H1 (cell line): ENCODE data around the gene MYO1D. TPM values are rescaled to one million over a fixed set of nuclear protein-coding genes. Genes with fewer than 3 reads are reported as not detected.

Experiments
- CTCF ChIA-PET: fragments of 300-600 bp; sonication (Branson Sonifier 250); formaldehyde crosslinking; loops from one replicate; lab custom pipeline; 2021; ENCODE audit not compliant: partially characterized antibody; lab: Charles Lee
- POLR2A ChIA-PET: fragments of 300-600 bp; sonication (Branson Sonifier 250); formaldehyde crosslinking; loops from one replicate; lab custom pipeline; 2021; ENCODE audit warnings: inconsistent platforms; ENCODE audit not compliant: partially characterized antibody; lab: Charles Lee
- DNase-seq, 2 experiments: peaks; one replicate each; pipeline versions ENCODE4 v3.0.0 to v3.0.0-alpha.2; 2010 to 2022; ENCODE audit warnings: low spot score in 2 of 2, low read depth in 1 of 2, mixed read lengths in 1 of 2
- FAIRE-seq: peaks from 2 replicates; lab custom pipeline; 2011; peaks lifted over from hg19 to GRCh38; lab: Jason Lieb, UNC
- H2AFZ ChIP-seq: 2 replicates; pipeline ENCODE4 v1.8.1; 2012; ENCODE audit warnings: low read length, inconsistent platforms
- H2AK5ac ChIP-seq: 2 replicates; pipeline ENCODE4 v1.6.1; 2013; ENCODE audit warnings: low read depth, low read length
- H2BK120ac ChIP-seq: replicated peaks from 2 replicates; pipeline ENCODE3; 2013; ENCODE audit warnings: low read depth, low read length, inconsistent platforms
- H2BK12ac ChIP-seq: 2 replicates; pipeline ENCODE4 v1.6.1; 2013; ENCODE audit warnings: low read depth, low read length
- H2BK15ac ChIP-seq: 2 replicates; pipeline ENCODE4 v1.6.1; 2013; ENCODE audit warnings: low read length
- H2BK20ac ChIP-seq: 2 replicates; pipeline ENCODE4 v1.6.1; 2013; ENCODE audit warnings: low read length
- H2BK5ac ChIP-seq: 2 replicates; pipeline ENCODE4 v1.6.1; 2013; ENCODE audit warnings: low read depth, low read length
- H3K14ac ChIP-seq: 2 replicates; pipeline ENCODE4 v1.6.1; 2013; ENCODE audit warnings: inconsistent platforms; ENCODE audit not compliant: insufficient read length
- H3K18ac ChIP-seq: 2 replicates; pipeline ENCODE4 v1.6.1; 2013; ENCODE audit warnings: low read length; ENCODE audit errors: extremely low read depth
- H3K23ac ChIP-seq: 2 replicates; pipeline ENCODE4 v1.6.1; 2013; ENCODE audit warnings: inconsistent platforms; ENCODE audit not compliant: insufficient read length
- H3K23me2 ChIP-seq: 2 replicates; pipeline ENCODE4 v1.6.1; 2013; ENCODE audit warnings: low read depth, low read length
- H3K27ac ChIP-seq: 2 replicates; pipeline ENCODE4 v1.6.1; 2011; ENCODE audit warnings: low read depth, low read length, inconsistent platforms
- H3K27me3 ChIP-seq, 4 experiments: replicated peaks in 1 of 4; 1 replicate in 1 of 4; 2 replicates in 3 of 4; pipeline versions ENCODE4 v1.6.1 to v1.8.1; 2011 to 2013; ENCODE audit warnings: low read length in 3 of 4, mild to moderate bottlenecking in 3 of 4, inconsistent platforms in 2 of 4, mixed read lengths in 2 of 4, moderate library complexity in 1 of 4; ENCODE audit not compliant: control insufficient read depth in 3 of 4, insufficient read depth in 3 of 4; ENCODE audit errors: extremely low read depth in 1 of 4
- H3K36me3 ChIP-seq, 4 experiments: 2 replicates each; pipeline versions ENCODE4 v1.6.1 to v1.8.1; 2011 to 2013; ENCODE audit warnings: mild to moderate bottlenecking in 4 of 4, low read length in 3 of 4, moderate library complexity in 2 of 4, control low read depth in 1 of 4, inconsistent platforms in 1 of 4; ENCODE audit not compliant: insufficient read depth in 4 of 4, control insufficient read depth in 2 of 4
- H3K4ac ChIP-seq: replicated peaks from 2 replicates; pipeline ENCODE3; 2013; ENCODE audit warnings: low read length, low read depth, mixed read lengths, inconsistent platforms; ENCODE audit not compliant: insufficient read length
- H3K4me1 ChIP-seq, 4 experiments: replicated peaks in 1 of 4; 1 replicate in 1 of 4; 2 replicates in 3 of 4; pipeline versions ENCODE4 v1.6.1 to v1.8.1; 2011 to 2013; ENCODE audit warnings: low read length in 3 of 4, inconsistent platforms in 2 of 4, mixed read lengths in 1 of 4; ENCODE audit not compliant: insufficient read depth in 4 of 4, control insufficient read depth in 3 of 4
- H3K4me2 ChIP-seq, 2 experiments: 2 replicates each; pipeline versions ENCODE4 v1.6.1 to v1.8.1; 2011 to 2013; ENCODE audit warnings: low read depth in 2 of 2, low read length in 2 of 2, control low read depth in 1 of 2, inconsistent platforms in 1 of 2, mild to moderate bottlenecking in 1 of 2; ENCODE audit not compliant: insufficient read depth in 1 of 2
- H3K4me3 ChIP-seq, 4 experiments: fragments of 200-600, 300-600 bp in 1 of 4; sonication (generic), shearing (Covaris generic), sonication (Bioruptor Twin) in 1 of 4; 2 replicates each; pipeline versions ENCODE4 v1.5.1 to v1.8.1; 2011 to 2016; ENCODE audit warnings: low read length in 4 of 4, low read depth in 3 of 4, control low read depth in 2 of 4, inconsistent platforms in 2 of 4, mild to moderate bottlenecking in 2 of 4, mixed read lengths in 1 of 4, moderate library complexity in 1 of 4; ENCODE audit not compliant: insufficient read depth in 2 of 4; ENCODE audit errors: extremely low read depth in 1 of 4
- H3K56ac ChIP-seq: replicated peaks from 2 replicates; pipeline ENCODE3; 2013; ENCODE audit warnings: low read depth, mild to moderate bottlenecking, mixed read lengths, low read length, inconsistent platforms; ENCODE audit not compliant: insufficient read length
- H3K79me1 ChIP-seq: 2 replicates; pipeline ENCODE4 v1.6.1; 2013; ENCODE audit warnings: low read depth, low read length, control low read depth
- H3K79me2 ChIP-seq, 2 experiments: 2 replicates each; pipeline versions ENCODE4 v1.6.1 to v1.8.1; 2012 to 2013; ENCODE audit warnings: low read length in 2 of 2, mild to moderate bottlenecking in 2 of 2, inconsistent platforms in 1 of 2; ENCODE audit not compliant: insufficient read depth in 2 of 2, control insufficient read depth in 1 of 2
- H3K9ac ChIP-seq, 4 experiments: replicated peaks in 1 of 4; 1 replicate in 1 of 4; 2 replicates in 3 of 4; pipeline versions ENCODE4 v1.6.1 to v1.8.1; 2011 to 2013; ENCODE audit warnings: low read depth in 3 of 4, low read length in 3 of 4, control low read depth in 2 of 4, mild to moderate bottlenecking in 2 of 4, moderate library complexity in 2 of 4, inconsistent platforms in 1 of 4; ENCODE audit errors: extremely low read depth in 1 of 4
- H3K9me3 ChIP-seq, 2 experiments: 2 replicates each; pipeline versions ENCODE4 v1.6.1 to v1.8.1; 2012 to 2013; ENCODE audit warnings: mild to moderate bottlenecking in 2 of 2, moderate library complexity in 2 of 2, control low read depth in 1 of 2, inconsistent platforms in 1 of 2, low read depth in 1 of 2, low read length in 1 of 2, mixed read lengths in 1 of 2; ENCODE audit not compliant: insufficient read depth in 2 of 2
- H4K20me1 ChIP-seq, 2 experiments: replicated peaks in 1 of 2; 2 replicates each; pipeline versions ENCODE3 to v1.8.1; 2011 to 2013; ENCODE audit warnings: inconsistent platforms in 2 of 2, low read length in 2 of 2, mild to moderate bottlenecking in 1 of 2; ENCODE audit not compliant: insufficient read depth in 2 of 2, control insufficient read depth in 1 of 2
- H4K5ac ChIP-seq: 2 replicates; pipeline ENCODE4 v1.6.1; 2013; ENCODE audit warnings: low read length, low read depth, mixed read lengths, inconsistent platforms; ENCODE audit not compliant: insufficient read length
- H4K8ac ChIP-seq: 2 replicates; pipeline ENCODE4 v1.8.0; 2013; ENCODE audit warnings: mild to moderate bottlenecking, moderate library complexity, low read length, inconsistent platforms; ENCODE audit not compliant: insufficient read depth; ENCODE audit errors: extremely low read depth
- H4K91ac ChIP-seq: replicated peaks from 2 replicates; pipeline ENCODE3; 2013; ENCODE audit warnings: low read length, mixed read lengths, inconsistent platforms; ENCODE audit not compliant: insufficient read length
- EP300 ChIP-seq, 2 experiments: IDR thresholded peaks; 1 replicate in 1 of 2; 2 replicates in 1 of 2; pipeline ENCODE4 v1.6.1; 2011 to 2012; ENCODE audit warnings: low read depth in 2 of 2, low read length in 2 of 2, mild to moderate bottlenecking in 2 of 2, borderline replicate concordance in 1 of 2, inconsistent platforms in 1 of 2, moderate library complexity in 1 of 2
- TEAD4 ChIP-seq: IDR thresholded peaks from 2 replicates; pipeline ENCODE4 v1.6.1; 2012; ENCODE audit warnings: low read depth, low read length, inconsistent platforms, mixed read lengths
- WGBS, 2 experiments: shearing (Covaris generic) in 1 of 2; methylation state at CpG; one replicate each; pipeline versions ENCODE4 v1.1.6 to v1.1.7; 2013 to 2015; ENCODE audit warnings: low lambda C conversion rate in 2 of 2, mixed read lengths in 2 of 2, inconsistent platforms in 1 of 2, low coverage in 1 of 2, missing lambda C conversion rate in 1 of 2; ENCODE audit not compliant: insufficient replicate concordance in 2 of 2, insufficient coverage in 1 of 2, insufficient read length in 1 of 2; ENCODE audit errors: extremely low coverage in 1 of 2, missing lambda C conversion rate in 1 of 2; 5-methylcytosine and 5-hydroxymethylcytosine counted together
- polyA plus RNA-seq, 7 experiments: library from polyadenylated mRNA; depleted of rRNA in 3 of 7; stranded (reverse) in 5 of 7; unstranded in 2 of 7; fragments of >200 nt in 5 of 7; fragments of 200-250 nt in 2 of 7; gene quantifications; 1 replicate in 5 of 7; 2 replicates in 1 of 7; 4 replicates in 1 of 7; pipeline versions ENCODE4 v1.2.1 to v1.2.3, GENCODE V29; 2011 to 2013; ENCODE audit warnings: missing spikeins in 2 of 7, mixed read lengths in 2 of 7
- total RNA-seq: library from RNA; stranded (reverse); fragmentation: NEBNext Ultra II Directional; extraction: Animal tissue kit (Norgen Biotek cat#: 25700); gene quantifications from 2 replicates; pipeline ENCODE4 v1.2.1, GENCODE V29; 2021
- TF ChIP-seq, protein P1 (sequence below), 3 experiments: IDR thresholded peaks; 1 replicate in 2 of 3; 2 replicates in 1 of 3; pipeline versions ENCODE4 v1.5.1 to v1.6.1; 2011; ENCODE audit warnings: low read length in 3 of 3, mild to moderate bottlenecking in 3 of 3, inconsistent platforms in 2 of 3, low read depth in 1 of 3, moderate library complexity in 1 of 3; ENCODE audit not compliant: insufficient read depth in 1 of 3; ENCODE audit errors: control extremely low read depth in 1 of 3

MYO1D gene
- total and polyA plus RNA-seq, 2 of the 8 experiments (the other 6 are each of a cell fraction or from before 2014, with no cell fraction given) = 6.5 to 25.4 TPM

DNA sequence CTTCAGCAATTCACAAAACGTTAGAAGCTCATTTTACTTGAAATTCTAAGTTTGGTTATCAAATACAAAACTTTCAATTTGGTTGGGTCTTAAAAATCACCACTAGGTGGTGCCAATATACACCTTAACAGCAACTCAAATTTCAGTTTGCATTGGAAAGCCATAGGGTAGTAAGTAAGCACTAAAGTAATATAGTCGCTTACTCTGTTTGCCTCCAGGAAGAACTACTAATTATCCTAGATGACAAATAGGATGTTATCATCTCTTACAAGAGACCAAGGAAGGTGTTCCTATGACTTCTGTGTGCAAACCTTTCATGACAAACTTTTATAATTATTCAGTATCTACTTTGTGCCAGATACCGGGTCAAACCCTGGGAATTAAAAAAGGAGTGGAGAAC is 93.3 kb downstream of the MYO1D start:
- Histone ChIP-seq H3K18ac (no peak overlapping the region), H2BK5ac (no peak overlapping the region), H2AK5ac (no peak overlapping the region), H4K20me1 (peaks cover 0 to 2% of the 10 kb centered on the region in 2 experiments), H3K9me3 (no peaks in the 10 kb centered on the region), H4K5ac (no peak overlapping the region), H2BK120ac (no peak overlapping the region), H3K4ac (no peak overlapping the region), H3K56ac (no peak overlapping the region), H3K4me1 (no peaks in the 10 kb centered on the region), H2BK15ac (no peak overlapping the region), H4K8ac (no peak overlapping the region), H4K91ac (no peak overlapping the region), H3K27me3 (no peaks in the 10 kb centered on the region), H3K23ac (no peak overlapping the region), H3K79me1 (no peaks in the 10 kb centered on the region; the same call in 1 of the 2 replicates), H3K4me2 (no peak overlapping the region), H2BK20ac (no peak overlapping the region), H3K79me2 (no peaks in the 10 kb centered on the region), H3K14ac (no peak overlapping the region), H3K36me3 (no peaks in the 10 kb centered on the region), H3K23me2 (no peaks in the 10 kb centered on the region; the same call in 1 of the 2 replicates), H2BK12ac (no peak overlapping the region), H3K4me3 (no peak overlapping the region), H3K9ac (no peak overlapping the region), H2AFZ (no peak overlapping the region), H3K27ac (no peak overlapping the region)
- FAIRE-seq = peak; percentile 13
- CTCF ChIA-PET = interaction anchor here (0.6 to 5.8 kb wide), 45 partner anchors 9 to 807 kb away, joined by 3 to 77 read pairs (median 4); partner anchors contain the start of gene MYO1D
- 28% methylated on average over 3 of the region's 3 CpGs; no CpG with 5 or more reads in 1 of the 2 experiments for WGBS, 2 experiments
- POLR2A ChIA-PET = interaction anchor here (1.4 to 2.4 kb wide), 3 partner anchors 20 to 127 kb away, joined by 3 to 9 read pairs (median 7); partner anchors contain the start of gene MYO1D
- no peak for DNase-seq
- no peak for TF ChIP-seq TEAD4
- TF ChIP-seq, protein P1, sequence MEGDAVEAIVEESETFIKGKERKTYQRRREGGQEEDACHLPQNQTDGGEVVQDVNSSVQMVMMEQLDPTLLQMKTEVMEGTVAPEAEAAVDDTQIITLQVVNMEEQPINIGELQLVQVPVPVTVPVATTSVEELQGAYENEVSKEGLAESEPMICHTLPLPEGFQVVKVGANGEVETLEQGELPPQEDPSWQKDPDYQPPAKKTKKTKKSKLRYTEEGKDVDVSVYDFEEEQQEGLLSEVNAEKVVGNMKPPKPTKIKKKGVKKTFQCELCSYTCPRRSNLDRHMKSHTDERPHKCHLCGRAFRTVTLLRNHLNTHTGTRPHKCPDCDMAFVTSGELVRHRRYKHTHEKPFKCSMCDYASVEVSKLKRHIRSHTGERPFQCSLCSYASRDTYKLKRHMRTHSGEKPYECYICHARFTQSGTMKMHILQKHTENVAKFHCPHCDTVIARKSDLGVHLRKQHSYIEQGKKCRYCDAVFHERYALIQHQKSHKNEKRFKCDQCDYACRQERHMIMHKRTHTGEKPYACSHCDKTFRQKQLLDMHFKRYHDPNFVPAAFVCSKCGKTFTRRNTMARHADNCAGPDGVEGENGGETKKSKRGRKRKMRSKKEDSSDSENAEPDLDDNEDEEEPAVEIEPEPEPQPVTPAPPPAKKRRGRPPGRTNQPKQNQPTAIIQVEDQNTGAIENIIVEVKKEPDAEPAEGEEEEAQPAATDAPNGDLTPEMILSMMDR (IDR thresholded peaks at IDR 0.05; ENCODE audit: control extremely low read depth in 1 of 3, insufficient read depth in 1 of 3, low read depth in 1 of 3, low read length in 3 of 3) = peak in 2 of 3 experiments; percentile 54 to 62; a peak in 2 of 4 replicates
- TF ChIP-seq EP300 (IDR thresholded peaks at IDR 0.05; ENCODE audit: borderline replicate concordance in 1 of 2, low read depth in 2 of 2, low read length in 2 of 2) = no peak
